Left renal pelvis (tissue), 4 donors: ENCODE results near the gene CMIP. TPM values are rescaled to one million over a fixed set of nuclear protein-coding genes. Genes with fewer than 3 reads are reported as not detected.

ENCODE experiments used
- DNase-seq, 4 donors: peaks; one replicate each; pipeline ENCODE4 v3.0.0-alpha.2; 2013; ENCODE audit warnings: low read depth in 4 of 4, low spot score in 3 of 4
- polyA plus RNA-seq, 4 donors: library from polyadenylated mRNA; unstranded; fragments of 120-200 nt; gene quantifications; one replicate each; pipeline ENCODE4 v1.2.1, GENCODE V29; 2013; ENCODE audit not compliant: insufficient read length in 4 of 4

The CMIP gene
- polyA plus RNA-seq, 4 donors, result 24.0 to 48.3 (median 42.0) TPM

DNA sequence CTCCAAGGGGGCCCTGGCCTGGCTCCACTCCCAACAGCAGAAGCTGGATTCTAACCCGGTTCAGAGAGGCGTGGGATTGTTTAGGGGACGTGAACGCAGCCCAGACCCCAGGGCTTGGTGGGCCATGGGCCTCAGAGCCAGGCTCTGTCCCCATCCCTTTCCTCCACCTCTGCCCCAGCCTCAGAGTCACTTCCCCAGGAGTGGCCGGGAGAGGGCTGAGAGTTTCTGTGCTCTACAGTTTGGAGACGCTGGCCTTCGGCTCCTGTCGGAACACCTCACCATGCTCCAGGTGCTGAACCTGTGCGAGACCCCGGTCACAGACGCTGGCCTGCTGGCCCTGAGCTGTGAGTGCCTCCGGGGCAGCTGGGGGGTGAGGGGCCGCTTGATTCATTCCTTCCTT is 260.7 kb downstream of the CMIP start:
- DNase-seq, result no peak

DNA sequence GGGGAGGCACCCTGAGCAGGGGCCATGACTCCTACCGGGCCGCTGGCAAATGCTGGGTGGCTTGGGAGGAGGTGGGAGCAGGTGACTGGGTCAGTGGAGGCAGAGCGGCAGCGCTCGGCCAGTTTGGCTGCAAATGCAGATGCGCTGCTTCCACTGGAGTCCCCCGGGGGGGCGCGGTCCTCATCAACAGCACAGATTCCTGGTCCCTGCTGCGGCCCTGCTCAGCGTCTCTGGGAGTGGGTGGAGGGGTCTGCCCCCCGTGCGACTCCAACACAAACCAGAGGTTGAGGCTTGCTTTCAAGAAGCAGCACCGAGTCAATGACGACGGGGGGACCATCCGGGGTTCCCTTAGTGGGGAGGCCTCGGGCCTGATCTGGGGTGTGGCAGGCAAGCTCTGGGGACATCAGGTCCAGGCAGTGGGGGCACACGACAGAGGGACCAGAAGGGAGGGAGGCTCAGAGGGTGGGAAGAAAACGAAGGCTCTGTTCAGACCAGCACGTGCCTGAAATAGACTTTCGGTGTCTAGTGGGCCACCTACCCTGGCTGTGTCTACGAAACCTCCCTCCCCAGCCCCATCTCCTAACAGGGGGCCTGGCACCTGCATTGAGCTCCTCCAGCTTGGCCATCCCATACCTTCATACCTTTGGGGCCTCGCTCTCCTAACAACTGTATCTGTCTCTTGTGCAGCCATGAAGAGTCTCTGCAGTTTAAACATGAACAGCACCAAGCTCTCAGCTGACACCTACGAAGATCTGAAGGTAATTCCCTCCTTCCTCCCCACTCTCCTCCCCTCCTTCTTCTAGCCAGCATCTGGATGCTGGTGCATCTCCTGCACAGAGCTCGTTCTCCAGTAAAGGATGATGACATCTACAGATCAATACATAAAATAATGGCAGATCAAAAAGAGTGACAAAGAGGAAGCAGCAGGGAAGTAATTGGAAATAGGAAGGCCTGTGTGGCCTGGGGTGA is 262.0 kb downstream of the CMIP start:
- no peak for DNase-seq

DNA sequence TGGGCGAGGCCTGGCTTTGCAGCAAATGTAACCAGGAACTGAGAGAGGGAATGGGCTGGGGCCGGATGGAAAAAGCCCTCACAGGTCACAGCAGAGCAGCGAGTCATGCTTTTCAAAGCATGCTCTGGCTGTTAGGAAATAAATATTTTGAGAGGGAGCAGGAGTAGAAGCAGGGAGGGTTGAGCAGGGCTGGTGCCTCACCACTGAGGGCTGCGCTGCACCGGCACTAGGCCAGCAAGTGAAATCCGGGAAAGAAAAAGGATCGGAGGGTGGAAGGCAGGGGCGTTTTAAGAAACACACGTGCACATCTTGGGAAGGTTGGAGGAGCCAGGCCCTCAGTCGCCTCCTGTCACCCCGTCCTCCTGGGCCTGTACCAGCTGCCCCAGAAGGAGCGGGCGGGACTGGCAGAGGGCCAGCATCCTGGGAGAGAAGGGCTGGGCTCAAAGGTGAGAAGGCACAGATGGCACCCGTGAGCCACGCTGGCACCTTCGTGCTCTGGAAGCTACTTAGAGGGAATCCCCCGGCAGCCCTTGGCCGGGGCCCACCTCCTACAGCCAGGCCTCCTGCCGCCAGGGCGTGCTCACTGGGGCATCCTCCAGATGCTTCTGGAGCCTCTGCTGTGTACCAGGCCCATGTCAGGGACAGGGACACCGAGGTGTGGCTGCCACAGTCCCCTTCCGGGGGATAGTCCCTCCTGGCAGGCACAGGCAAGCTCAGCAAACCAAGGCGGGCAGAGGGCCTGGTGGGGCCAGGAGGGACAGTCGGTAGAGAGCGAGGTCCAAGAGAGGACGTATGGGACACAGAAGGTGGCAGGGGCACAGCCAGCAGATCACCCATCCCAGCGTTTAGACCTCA is 263.0 kb downstream of the CMIP start:
- DNase-seq, result no peak

- DNase-seq, result no peak
Observed at GRCh38 chr16:81708266-81709015, 263.8 kb downstream of the CMIP start.

GRCh38 chr16:81709016-81709900 is 264.6 kb downstream of the CMIP start:
- no peak for DNase-seq

DNA sequence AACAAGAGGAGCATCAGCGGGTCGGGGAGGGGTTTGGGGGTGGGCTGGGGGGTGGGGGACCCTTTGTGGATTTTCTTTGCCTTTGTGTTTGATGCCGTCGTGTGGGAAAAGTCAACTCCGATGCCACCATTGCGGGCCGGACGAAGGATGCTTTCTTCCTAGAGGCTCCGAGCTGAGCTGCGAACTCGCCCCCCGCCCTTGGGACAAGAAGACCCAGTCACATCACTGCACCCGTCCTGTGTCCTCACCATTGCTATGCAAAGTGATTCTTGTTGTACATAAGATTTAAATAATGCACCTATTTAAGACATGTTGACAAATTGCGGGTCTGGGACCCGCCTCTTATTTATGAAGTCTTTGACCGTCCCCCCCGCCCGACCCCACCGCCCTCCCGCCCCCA is 265.4 kb downstream of the CMIP start:
- DNase-seq, result no peak

DNA sequence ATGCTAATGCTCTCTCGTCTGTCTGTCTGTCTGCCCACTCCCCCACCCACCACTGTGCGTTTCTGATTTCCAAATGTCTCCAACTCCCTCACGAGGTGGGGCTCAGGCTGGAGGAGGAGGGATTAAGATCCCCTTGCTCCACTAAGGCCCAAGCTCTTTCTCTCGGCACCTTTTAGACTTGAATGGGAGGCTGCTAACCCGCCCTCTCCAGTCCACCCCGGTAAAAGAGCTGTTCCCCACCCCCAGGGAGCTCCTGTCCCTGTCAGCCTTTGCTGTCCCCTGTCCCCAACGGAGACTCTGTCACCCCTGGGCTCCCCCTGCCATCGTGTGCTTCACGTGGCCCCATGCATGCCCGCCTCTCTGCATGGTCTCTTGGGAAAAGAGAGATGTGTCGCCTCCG is 266.0 kb downstream of the CMIP start:
- DNase-seq, result no peak

DNA sequence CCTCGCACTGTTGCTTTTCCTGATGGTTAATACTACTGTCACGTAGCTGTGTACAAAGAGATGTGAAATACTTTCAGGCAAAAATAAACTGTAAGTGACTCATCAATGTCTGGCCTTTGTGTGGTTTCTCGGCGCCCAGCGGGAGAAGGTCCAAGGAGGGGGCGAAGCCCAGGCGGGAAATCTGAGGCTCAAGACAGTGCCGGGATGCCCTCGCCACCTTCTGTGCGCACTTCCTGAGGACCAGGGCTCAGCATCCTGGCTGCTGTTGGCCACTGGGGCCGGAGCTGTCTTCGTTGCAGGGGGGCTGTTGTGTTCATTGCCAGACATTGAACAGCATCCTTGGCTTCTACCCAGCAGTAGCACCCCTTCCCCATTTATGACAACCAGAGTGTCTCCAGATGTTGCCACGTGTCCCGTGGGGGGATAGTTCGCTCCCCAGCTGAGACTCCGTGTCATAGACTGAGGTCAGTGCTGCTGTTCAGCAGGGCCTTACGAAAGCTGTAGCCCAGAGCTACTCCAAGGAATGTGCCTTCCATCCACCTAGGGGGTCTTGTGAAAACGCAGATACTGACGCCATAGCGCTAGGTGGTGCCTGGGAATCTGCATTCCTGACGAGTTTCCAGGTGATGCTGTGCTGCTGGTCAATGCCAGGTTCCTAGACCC is 267.2 kb downstream of the CMIP start:
- no peak for DNase-seq

- DNase-seq, result no peak
Observed at GRCh38 chr16:81712681-81713080, 268.1 kb downstream of the CMIP start.

DNA sequence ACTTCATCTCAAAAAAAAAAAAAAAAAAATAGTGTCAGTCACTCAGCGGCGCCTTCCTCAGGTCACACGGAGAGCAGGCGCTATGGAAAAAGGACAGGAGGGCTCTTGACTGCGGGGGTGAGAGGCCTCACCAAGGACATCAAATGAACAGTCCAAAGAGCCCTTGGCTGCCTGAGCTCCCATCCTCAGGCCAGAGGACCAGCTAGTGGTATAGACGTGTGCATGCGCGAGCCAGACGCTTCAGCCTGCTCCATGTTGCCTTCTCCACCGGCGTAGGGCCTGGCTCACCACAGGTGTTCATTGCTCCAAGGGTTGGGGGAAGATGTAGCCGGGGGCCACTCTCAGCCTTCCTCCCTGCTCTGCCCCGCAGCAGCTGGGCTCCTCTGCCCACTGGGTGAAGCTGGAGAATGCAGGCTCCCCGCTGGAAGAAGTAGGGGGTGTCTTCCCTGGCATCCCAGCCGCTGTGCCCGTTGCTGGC is 268.7 kb downstream of the CMIP start:
- no peak for DNase-seq

DNA sequence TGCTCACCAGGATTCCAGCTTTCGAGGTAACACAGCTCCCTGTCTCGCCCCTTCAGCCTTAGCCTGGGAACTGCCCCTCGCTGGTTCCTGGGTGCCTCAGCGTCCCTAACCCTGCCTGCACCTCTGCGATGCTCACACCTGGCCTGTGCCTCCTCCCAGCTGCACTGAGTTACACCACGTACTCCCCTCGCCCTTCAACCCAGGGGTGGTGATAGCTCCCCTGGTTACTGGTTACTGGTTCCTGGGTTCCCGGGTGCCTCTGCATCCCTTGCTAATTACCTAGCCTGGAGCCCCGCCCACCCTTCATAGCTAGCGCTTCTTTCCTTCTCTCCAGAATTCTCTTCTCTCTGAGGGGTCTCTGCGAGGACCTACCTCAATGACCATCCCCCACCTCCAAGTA is 269.2 kb downstream of the CMIP start:
- DNase-seq, result no peak

GRCh38 chr16:81714583-81714982 is 270.0 kb downstream of the CMIP start:
- no peak for DNase-seq

DNA sequence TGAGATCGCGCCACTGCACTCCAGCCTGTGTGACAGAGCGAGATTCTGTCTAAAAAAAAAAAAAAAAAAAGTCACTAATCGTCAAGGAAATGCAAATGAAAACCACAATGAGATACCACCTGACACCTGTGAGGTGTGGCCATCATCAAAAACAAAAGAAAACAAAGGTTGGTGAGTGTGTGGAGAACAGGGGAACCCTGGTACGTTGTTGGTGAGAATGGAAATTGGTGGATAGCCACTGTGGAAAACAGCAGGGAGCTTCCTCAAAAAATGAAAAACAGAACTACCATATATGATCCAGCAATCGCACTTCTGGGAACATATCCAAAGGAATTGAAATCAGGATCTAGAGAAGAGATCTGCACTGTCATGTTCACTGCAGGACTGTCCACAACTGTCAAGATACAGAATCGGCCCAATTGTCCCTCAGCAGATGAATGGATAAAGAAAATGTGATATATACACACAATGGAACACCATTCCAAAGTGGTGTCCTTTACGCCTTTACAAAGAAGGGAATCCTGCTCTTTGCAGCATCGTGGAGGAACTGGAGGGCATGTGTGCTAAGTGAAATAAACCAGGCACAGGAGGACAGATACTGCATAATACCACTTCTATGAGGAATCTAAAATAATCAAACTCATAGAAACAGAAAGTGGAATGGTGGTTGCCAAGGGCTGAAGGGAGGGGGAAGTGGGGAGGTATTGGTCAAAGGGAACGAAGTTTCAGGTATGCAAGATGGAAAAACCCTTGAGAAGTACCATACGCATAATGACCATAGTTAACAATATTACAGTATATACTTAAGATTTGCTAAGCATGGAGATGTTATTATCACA is 271.0 kb downstream of the CMIP start:
- DNase-seq, result no peak

- DNase-seq, result no peak
Observed at GRCh38 chr16:81716478-81717225, 272.0 kb downstream of the CMIP start.

DNA sequence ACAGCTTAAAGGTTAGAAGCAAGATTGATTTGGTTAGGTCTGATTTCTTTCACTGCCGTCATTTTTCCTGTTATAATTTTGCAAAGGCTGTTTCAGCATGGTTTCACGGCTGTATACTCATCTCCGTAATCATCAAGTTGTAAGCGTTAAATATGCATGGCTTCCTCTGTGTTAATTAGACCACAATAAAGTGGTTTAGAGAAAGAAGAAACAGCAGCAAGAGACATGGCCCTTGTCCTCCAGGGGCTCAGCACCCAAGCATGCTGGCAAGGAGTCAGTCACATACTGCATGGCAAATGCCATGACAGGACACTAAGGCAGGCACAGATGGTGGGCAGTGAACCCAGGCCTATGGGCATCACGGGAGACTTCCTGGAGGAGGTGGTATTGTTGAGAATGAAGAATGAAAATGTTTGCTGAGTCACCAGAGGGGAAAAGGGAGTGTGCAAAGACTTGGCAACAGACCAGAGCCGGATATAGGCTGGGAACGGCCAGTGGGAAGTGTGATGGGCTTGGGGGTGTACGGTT is 273.1 kb downstream of the CMIP start:
- no peak for DNase-seq

DNA sequence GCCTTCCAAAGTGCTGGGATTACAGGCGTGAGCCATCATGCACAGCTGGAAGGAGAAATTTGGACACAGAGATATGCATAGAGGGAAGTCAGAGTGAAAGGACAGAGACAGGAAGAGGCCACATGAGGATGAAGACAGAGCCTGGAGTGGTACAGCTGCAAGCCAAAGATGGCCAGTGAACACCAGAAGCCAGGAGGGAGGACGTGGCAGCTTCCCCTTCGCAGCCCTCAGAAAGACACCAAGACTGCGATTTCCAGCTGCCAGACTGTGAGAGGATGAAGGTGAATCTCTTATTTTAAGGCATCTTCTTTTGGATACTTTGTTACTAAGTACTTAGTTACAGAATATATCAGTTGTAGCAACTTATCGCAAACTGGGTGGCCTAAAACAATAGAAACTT is 274.0 kb downstream of the CMIP start:
- DNase-seq, result no peak

DNA sequence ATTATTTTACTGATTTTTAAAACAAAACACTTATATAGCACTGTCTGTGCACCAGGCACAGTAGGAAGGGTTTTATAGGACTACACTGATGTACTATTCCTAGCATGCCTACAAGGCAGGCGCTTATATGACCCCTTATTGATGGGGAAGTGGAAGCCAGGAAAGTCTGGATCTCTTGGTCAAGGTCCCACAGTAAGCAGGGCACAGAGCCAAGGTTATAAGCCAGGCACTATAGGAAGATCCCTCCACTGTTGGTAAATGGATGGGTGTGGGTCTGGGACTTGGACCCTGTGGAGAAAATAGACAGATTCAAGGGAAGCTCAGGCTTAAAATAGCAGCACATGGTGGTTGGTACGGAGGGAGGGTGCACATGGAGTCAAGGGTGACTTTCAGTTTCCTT is 275.4 kb downstream of the CMIP start:
- no peak for DNase-seq
